Stimulated activated CD4-positive, alpha-beta T cell treated with anti-CD3 and anti-CD28 coated beads, Interleukin-12 subunit alpha, Interleukin-12 subunit beta, amount 100 ng/mL, for 24 hours (primary cell): Measurements from ENCODE around the gene LRRN3.

ENCODE experiments used
- DNase-seq, 2 experiments: peaks; one replicate each; pipeline ENCODE4 v3.0.0-alpha.2; 2020; ENCODE audit warnings: low read depth in 2 of 2

LRRN3 gene

GRCh38 chr7:111080495-111081105, 10.3 kb upstream of the LRRN3 start:
- DNase-seq = no peak

GRCh38 chr7:111081546-111082267, 9.2 kb upstream of the LRRN3 start:
- no peak for DNase-seq

GRCh38 chr7:111082351-111082750, 8.6 kb upstream of the LRRN3 start:
- DNase-seq = no peak

- no peak for DNase-seq
Measured at GRCh38 chr7:111083413-111083812, 7.5 kb upstream of the LRRN3 start.

- DNase-seq = no peak
Measured at GRCh38 chr7:111085356-111085755, 5.6 kb upstream of the LRRN3 start.

GRCh38 chr7:111086532-111086931, 4.4 kb upstream of the LRRN3 start:
- DNase-seq = no peak

GRCh38 chr7:111088328-111088727, 2.6 kb upstream of the LRRN3 start:
- DNase-seq = no peak

- no peak for DNase-seq
Measured at GRCh38 chr7:111089822-111090426, 1.0 kb upstream of the LRRN3 start.

- DNase-seq = no peak
Measured at GRCh38 chr7:111091593-111092358, 849 bp downstream of the LRRN3 start.

GRCh38 chr7:111092406-111093236, 1.7 kb downstream of the LRRN3 start:
- no peak for DNase-seq

GRCh38 chr7:111093496-111093895, 2.6 kb downstream of the LRRN3 start:
- no peak for DNase-seq

GRCh38 chr7:111094419-111094818, 3.5 kb downstream of the LRRN3 start:
- no peak for DNase-seq

- no peak for DNase-seq
Measured at GRCh38 chr7:111096997-111097396, 6.1 kb downstream of the LRRN3 start.

- peak in 1 of 2 experiments; percentile 33 for DNase-seq
Measured at GRCh38 chr7:111098011-111098925, 7.3 kb downstream of the LRRN3 start.

- no peak for DNase-seq
Measured at GRCh38 chr7:111098926-111099250, 8.0 kb downstream of the LRRN3 start.

GRCh38 chr7:111101856-111102646, 11.1 kb downstream of the LRRN3 start:
- DNase-seq = no peak

- no peak for DNase-seq
Measured at GRCh38 chr7:111103136-111103535, 12.2 kb downstream of the LRRN3 start.

GRCh38 chr7:111103678-111104274, 12.8 kb downstream of the LRRN3 start:
- DNase-seq = no peak

GRCh38 chr7:111104710-111105109, 13.8 kb downstream of the LRRN3 start:
- DNase-seq = no peak
